ACHN (cell line): ENCODE data around the gene CUZD1.

ENCODE experiments used
- DNase-seq: peaks from one replicate; pipeline ENCODE4 v3.0.0-alpha.2; 2015
- in situ Hi-C: cut with HindIII; loops from 2 replicates; pipeline ENCODE4 v1.10.0; 2017; ENCODE audit warnings: low sequenced_read_pairs, low pct_ligation_motif_present, low pct_unique_long_range_greater_than_20kb

CUZD1 gene

GRCh38 chr10:122829454-122829853 lies 16.2 kb downstream of the CUZD1 start:
- in situ Hi-C loops = no loop called here
- no peak for DNase-seq

DNA sequence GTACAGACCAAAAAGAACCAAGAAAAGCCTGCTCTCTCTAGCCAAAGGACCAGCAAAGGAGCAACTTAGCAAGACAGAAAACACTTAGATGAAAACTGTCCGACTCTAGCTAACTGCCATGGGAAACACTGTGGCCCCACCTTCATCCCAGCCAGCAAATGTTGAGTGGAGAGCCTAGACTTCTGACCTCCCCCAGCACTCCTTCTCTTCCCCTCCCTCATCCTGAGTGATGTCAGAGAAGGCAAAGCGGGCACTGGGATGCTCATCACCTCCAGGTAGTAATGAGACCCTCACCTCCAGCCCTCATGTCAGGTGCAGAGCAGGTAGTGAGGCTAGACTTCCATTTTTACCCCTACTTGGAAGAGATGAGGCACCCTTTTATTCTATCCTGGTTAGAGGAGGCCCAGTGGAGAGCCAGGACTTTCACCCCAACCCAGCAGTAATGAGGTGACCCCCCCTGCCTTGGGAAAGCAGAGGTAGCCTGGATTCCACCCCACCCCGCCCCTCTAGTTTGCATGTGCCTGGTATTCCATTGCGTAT lies 16.9 kb downstream of the CUZD1 start:
- in situ Hi-C loops = no loop called here
- DNase-seq = no peak

- no peak for DNase-seq
- in situ Hi-C loops = no loop called here
These were observed 18.4 kb downstream of the CUZD1 start for GRCh38 chr10:122827302-122827701.

DNA sequence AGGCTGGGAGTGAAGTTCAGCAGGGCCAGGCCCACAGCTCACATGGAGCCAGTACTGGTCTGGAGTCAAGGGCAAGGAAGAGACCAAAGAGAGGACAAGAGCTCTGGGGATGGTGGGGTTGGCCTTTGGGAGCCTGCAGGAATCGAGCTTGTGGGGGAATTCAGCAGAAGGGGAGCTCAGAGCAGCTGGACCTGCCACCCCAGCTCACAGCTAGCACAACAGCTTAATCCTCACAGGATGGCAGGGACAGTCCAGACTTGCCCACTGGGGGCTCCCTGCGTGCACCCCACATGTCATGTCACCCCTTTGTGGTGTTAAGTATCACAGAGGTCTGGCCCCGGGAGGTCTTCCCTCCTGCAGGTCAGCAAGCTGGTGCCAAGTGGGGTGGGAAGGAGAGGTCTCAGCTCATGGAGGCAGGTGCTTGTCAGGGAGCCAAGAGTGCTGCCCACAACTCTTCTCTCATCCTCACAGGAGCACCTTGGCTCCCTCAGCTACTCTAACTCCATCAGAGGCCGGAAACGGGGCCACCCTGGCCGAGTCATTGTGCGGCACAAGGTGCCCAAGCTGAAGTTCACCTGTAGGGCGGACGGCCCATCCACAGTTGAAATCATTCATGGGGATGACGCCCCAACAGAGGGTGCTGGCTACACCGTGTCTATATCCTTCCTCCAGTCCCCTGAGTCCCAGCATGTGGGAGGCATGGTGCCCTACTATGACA lies 22.5 kb downstream of the CUZD1 start:
- in situ Hi-C loops = no loop called here
- DNase-seq = no peak

GRCh38 chr10:122821808-122822207 lies 23.8 kb downstream of the CUZD1 start:
- in situ Hi-C loops = no loop called here
- DNase-seq = no peak

DNA sequence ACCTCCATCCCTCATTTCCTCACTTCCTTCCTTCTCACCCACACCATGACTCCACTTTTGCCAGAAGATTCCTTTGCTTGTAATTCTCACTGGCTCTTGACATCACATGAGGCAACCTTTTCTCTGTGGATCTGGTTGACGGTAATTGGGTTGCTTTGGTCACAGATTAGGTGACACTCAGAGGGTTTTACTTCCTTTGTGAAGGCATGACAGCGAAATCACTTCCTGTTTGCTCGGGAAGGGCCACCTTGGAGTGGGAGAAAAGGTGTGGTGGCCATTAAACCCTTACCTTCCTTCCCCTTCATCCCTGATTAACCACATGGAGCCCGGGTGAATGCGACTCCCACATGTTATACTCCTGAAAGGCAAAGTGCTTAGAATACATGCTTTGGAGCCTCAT lies 30.2 kb downstream of the CUZD1 start:
- no peak for DNase-seq
- in situ Hi-C loops = no loop called here

DNA sequence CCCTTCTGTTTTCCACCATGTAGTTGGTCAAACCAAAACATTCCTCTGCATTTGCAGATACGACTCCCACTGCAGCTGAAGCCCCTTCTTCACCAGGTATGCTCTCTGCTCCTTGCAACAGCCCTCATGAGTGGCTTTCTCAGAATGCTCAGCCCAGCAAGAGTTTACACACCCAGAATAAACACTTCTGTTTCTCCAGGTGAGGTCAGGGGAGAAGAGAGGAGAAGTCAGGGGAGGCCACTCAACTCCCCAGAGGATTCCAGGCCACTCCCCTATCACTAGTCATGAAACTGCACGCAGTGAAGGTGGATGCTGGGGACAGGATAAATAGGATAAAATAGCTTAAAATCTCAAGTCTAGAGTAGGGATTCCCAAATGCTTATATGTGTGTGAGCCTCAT lies 31.2 kb downstream of the CUZD1 start:
- DNase-seq = no peak
- in situ Hi-C loops = no loop called here

- no peak for DNase-seq
- in situ Hi-C loops = no loop called here
These were observed 32.9 kb downstream of the CUZD1 start for GRCh38 chr10:122812751-122813150.

GRCh38 chr10:122802282-122802681 lies 43.4 kb downstream of the CUZD1 start:
- DNase-seq = no peak
- in situ Hi-C loops = no loop called here

DNA sequence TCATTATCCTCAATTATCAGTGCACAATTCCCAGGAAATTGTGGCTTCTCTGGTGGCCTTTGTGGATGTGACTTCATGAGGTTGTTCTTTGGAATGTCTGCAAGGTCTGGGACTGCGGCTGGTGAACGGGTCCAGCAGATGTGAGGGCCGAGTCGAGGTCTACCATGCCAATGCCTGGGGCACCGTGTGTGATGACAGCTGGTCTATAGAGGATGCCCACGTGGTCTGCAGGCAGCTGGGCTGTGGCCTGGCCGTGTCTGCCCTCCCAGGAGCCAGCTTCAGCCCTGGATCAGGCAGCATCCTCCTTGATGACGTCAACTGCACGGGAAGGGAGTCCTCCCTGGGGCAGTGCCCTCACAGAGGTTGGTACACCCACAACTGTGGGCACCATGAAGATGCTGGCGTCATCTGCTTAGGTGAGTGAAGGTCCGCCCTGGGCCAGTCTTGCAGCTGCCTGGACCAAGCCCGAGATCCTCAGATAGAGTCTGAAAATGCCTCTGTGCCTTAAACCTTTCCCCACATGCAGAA lies 46.9 kb downstream of the CUZD1 start:
- no peak for DNase-seq
- in situ Hi-C loops = no loop called here

GRCh38 chr10:122796796-122797195 lies 48.9 kb downstream of the CUZD1 start:
- no peak for DNase-seq
- in situ Hi-C loops = no loop called here

GRCh38 chr10:122795924-122796323 lies 49.7 kb downstream of the CUZD1 start:
- in situ Hi-C loops = no loop called here
- DNase-seq = no peak

GRCh38 chr10:122786269-122786668 lies 59.4 kb downstream of the CUZD1 start:
- in situ Hi-C loops = no loop called here
- peak; percentile 66 for DNase-seq

GRCh38 chr10:122782911-122783310 lies 62.7 kb downstream of the CUZD1 start:
- in situ Hi-C loops = no loop called here
- DNase-seq = no peak
